NOMO-1 (cell line): ENCODE results near the gene SOX6.
"Not testable (repeated sequence)": the region's sequence is repeated elsewhere in the genome, so short reads cannot be mapped to it uniquely, and the experiment has no call there.

Experiments
- DNase-seq, 2 experiments: peaks; one replicate each; lab custom pipeline; 2025; ENCODE audit not compliant: unreplicated experiment in 2 of 2; lab: John Stamatoyannopoulos, UW

Gene SOX6

GRCh38 chr11:16067268-16067667, 289.1 kb downstream of the SOX6 start:
- not testable (repeated sequence) for DNase-seq

GRCh38 chr11:16059332-16059731, 297.0 kb downstream of the SOX6 start:
- no peak for DNase-seq

- no peak for DNase-seq
Observed at GRCh38 chr11:16058671-16059070, 297.7 kb downstream of the SOX6 start.

- no peak for DNase-seq
Observed at GRCh38 chr11:16052750-16053149, 303.6 kb downstream of the SOX6 start.

- DNase-seq, result no peak
Observed at GRCh38 chr11:16049611-16050010, 306.7 kb downstream of the SOX6 start.

- DNase-seq, result no peak
Observed at GRCh38 chr11:16047073-16047472, 309.3 kb downstream of the SOX6 start.

GRCh38 chr11:16043617-16044016, 312.7 kb downstream of the SOX6 start:
- no peak for DNase-seq

GRCh38 chr11:16041207-16041606, 315.1 kb downstream of the SOX6 start:
- DNase-seq, result no peak

GRCh38 chr11:16040151-16040550, 316.2 kb downstream of the SOX6 start:
- DNase-seq, result no peak

- DNase-seq, result no peak
Observed at GRCh38 chr11:16037179-16037578, 319.2 kb downstream of the SOX6 start.

GRCh38 chr11:16036218-16036617, 320.1 kb downstream of the SOX6 start:
- DNase-seq, result no peak

GRCh38 chr11:16034074-16034473, 322.3 kb downstream of the SOX6 start:
- DNase-seq, result no peak

- no peak for DNase-seq
Observed at GRCh38 chr11:16032974-16033373, 323.4 kb downstream of the SOX6 start.

GRCh38 chr11:16031210-16031609, 325.1 kb downstream of the SOX6 start:
- no peak for DNase-seq

GRCh38 chr11:16030664-16031063, 325.7 kb downstream of the SOX6 start:
- no peak for DNase-seq

- not testable (repeated sequence) for DNase-seq
Observed at GRCh38 chr11:16029151-16029550, 327.2 kb downstream of the SOX6 start.

GRCh38 chr11:16028419-16028818, 327.9 kb downstream of the SOX6 start:
- no peak for DNase-seq

GRCh38 chr11:16027621-16028020, 328.7 kb downstream of the SOX6 start:
- DNase-seq, result no peak

GRCh38 chr11:16026849-16027248, 329.5 kb downstream of the SOX6 start:
- DNase-seq, result no peak

GRCh38 chr11:16018931-16019330, 337.4 kb downstream of the SOX6 start:
- DNase-seq, result no peak

GRCh38 chr11:16016468-16016829, 339.9 kb downstream of the SOX6 start:
- no peak for DNase-seq

GRCh38 chr11:16015741-16016467, 340.4 kb downstream of the SOX6 start:
- DNase-seq, result no peak

GRCh38 chr11:16013649-16014275, 342.6 kb downstream of the SOX6 start:
- no peak for DNase-seq
